HepG2 (cell line): ENCODE data around the gene PPM1H. TPM values are rescaled to one million over a fixed set of nuclear protein-coding genes. Genes with fewer than 3 reads are reported as not detected.

Experiments
- CCDC6 ChIP-seq: sonication (generic); formaldehyde crosslinking; IDR thresholded peaks from 2 replicates; pipeline ENCODE4 v1.8.1; 2022; ENCODE audit warnings: mild to moderate bottlenecking, missing genetic modification reagents, moderate library complexity
- EED ChIP-seq: sonication (generic); formaldehyde crosslinking; IDR thresholded peaks from 2 replicates; pipeline ENCODE4 v1.5.0; 2020; ENCODE audit warnings: mild to moderate bottlenecking, missing genetic modification reagents
- FOXA3 ChIP-seq: IDR thresholded peaks from 2 replicates; pipeline ENCODE4 v1.6.1; 2016; ENCODE audit warnings: missing genetic modification reagents, missing compliant biosample characterization
- HDAC2 ChIP-seq: sonication (generic); formaldehyde crosslinking; IDR thresholded peaks from 2 replicates; pipeline ENCODE4 v1.4.0; 2020; ENCODE audit warnings: missing genetic modification reagents
- NCOA5 ChIP-seq: sonication (generic); formaldehyde crosslinking; IDR thresholded peaks from 2 replicates; pipeline ENCODE4 v1.4.0; 2020; ENCODE audit warnings: missing genetic modification reagents
- NFE2L1 ChIP-seq: sonication (generic); formaldehyde crosslinking; IDR thresholded peaks from 2 replicates; pipeline ENCODE4 v1.4.0; 2020; ENCODE audit warnings: missing genetic modification reagents, mild to moderate bottlenecking, borderline replicate concordance
- NR2C2 ChIP-seq: sonication (generic); formaldehyde crosslinking; IDR thresholded peaks from 2 replicates; pipeline ENCODE4 v1.4.0; 2020; ENCODE audit warnings: missing genetic modification reagents, mild to moderate bottlenecking, moderate library complexity, borderline replicate concordance
- SCMH1 ChIP-seq: sonication (generic); formaldehyde crosslinking; IDR thresholded peaks from 2 replicates; pipeline ENCODE4 v1.9.0; 2021; ENCODE audit warnings: missing genetic modification reagents, mild to moderate bottlenecking, borderline replicate concordance
- SRSF9 ChIP-seq: fragments of 200-400 bp; formaldehyde crosslinking; IDR thresholded peaks from 2 replicates; pipeline ENCODE4 v1.6.1; 2018; ENCODE audit warnings: borderline replicate concordance, mild to moderate bottlenecking, low read depth, low read length; ENCODE audit not compliant: insufficient read depth, poor library complexity, severe bottlenecking
- THYN1 ChIP-seq: sonication (generic); formaldehyde crosslinking; IDR thresholded peaks from 2 replicates; pipeline ENCODE4 v1.8.1; 2023; ENCODE audit warnings: low read depth, mild to moderate bottlenecking, moderate library complexity, missing genetic modification reagents, borderline replicate concordance
- ZFP37 ChIP-seq: sonication (generic); formaldehyde crosslinking; IDR thresholded peaks from 2 replicates; pipeline ENCODE4 v1.4.0; 2020; ENCODE audit warnings: missing genetic modification reagents, borderline replicate concordance
- ZNF296 ChIP-seq: sonication (generic); formaldehyde crosslinking; conservative IDR thresholded peaks from 2 replicates; pipeline ENCODE4 v1.5.0; 2020; ENCODE audit warnings: mild to moderate bottlenecking, missing genetic modification reagents
- ZNF484 ChIP-seq: sonication (generic); formaldehyde crosslinking; IDR thresholded peaks from 2 replicates; pipeline ENCODE4 v1.5.1; 2020; ENCODE audit warnings: mild to moderate bottlenecking, low read depth, missing genetic modification reagents, borderline replicate concordance
- polyA plus RNA-seq, 8 experiments: library from polyadenylated mRNA; depleted of rRNA in 3 of 8; stranded (reverse) in 7 of 8; unstranded in 1 of 8; fragments of >200 nt; fragmentation: Illumina TruSeq in 4 of 8; extraction: Trizol in 4 of 8; gene quantifications; 2 replicates each; pipeline versions ENCODE4 v1.2.1 to v1.2.3, GENCODE V29; 2011 to 2016; ENCODE audit warnings: low read depth in 4 of 8, missing spikeins in 1 of 8, mixed read lengths in 1 of 8; ENCODE audit not compliant: insufficient read depth in 1 of 8
- total RNA-seq, 5 experiments: library from RNA; depleted of rRNA; stranded (reverse); fragments of >200 nt; fragmentation: Illumina TruSeq; extraction: Trizol; gene quantifications; 2 replicates each; pipeline ENCODE4 v1.2.3, GENCODE V29; 2016; ENCODE audit warnings: low read depth in 1 of 5
- TF ChIP-seq, protein P1 (sequence below): sonication (generic); formaldehyde crosslinking; IDR thresholded peaks from 2 replicates; pipeline ENCODE4 v1.4.0; 2020; ENCODE audit warnings: missing genetic modification reagents
- TF ChIP-seq, protein P2 (sequence below): IDR thresholded peaks from 2 replicates; pipeline ENCODE4 v1.6.1; 2016; ENCODE audit warnings: missing compliant biosample characterization, missing genetic modification reagents, borderline replicate concordance
- TF ChIP-seq, protein P3 (sequence below), 2 experiments: fragments of 450-650 bp in 1 of 2; sonication (generic) in 1 of 2; formaldehyde crosslinking in 1 of 2; IDR thresholded peaks; 2 replicates each; pipeline versions ENCODE4 v1.6.1 to v1.8.0; 2016 to 2022; ENCODE audit warnings: antibody characterized with exemption in 1 of 2, mild to moderate bottlenecking in 1 of 2, missing genetic modification reagents in 1 of 2

Gene PPM1H
- total and polyA plus RNA-seq, 2 of the 13 experiments (the other 11 are each of a cell fraction or from before 2014, with no cell fraction given), result 29.1 to 38.1 TPM

DNA sequence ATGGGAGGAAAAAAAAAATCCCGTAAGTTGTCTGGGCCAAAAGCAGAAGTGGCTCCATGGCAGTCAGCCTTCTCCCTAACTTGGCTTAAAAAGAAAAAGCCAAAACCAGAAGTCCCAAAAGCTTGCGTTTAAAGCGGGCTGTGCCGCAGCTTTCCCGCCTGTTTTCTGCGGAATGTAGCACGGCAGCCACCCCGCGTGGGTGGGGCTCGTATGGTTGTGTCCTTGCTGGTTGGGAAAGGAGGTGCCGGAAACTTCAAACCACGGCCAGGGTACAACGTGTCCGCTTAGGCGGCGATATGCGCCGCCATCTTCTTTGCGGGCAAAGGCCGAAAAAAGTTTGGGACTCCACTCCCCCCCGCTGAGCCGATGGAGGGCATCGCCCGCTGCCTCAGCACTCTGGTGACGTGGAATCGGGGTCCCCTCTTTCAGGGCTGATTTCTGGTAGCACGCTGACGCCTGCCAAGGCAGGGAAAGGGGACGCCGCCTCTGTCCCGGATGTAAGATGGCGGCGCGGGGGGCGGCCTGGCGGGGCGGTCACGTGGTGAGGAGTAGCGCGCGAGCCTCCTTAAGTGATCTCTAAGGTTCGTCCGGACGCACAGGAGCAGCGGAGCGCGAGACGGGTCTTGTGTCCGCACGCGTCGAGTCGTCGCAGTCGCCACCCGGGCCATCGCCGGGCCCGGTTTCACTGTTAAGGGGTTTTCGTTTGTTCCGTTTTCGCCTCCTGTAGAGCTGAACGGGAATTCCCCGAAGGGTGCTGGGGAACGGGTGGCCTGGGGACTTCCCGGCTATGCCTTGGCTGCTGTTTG lies 332.5 kb downstream of the PPM1H start (continued):
- TF ChIP-seq EED (CRISPR knock-in tag), result 0 out of 2 replicates have a peak, but pooled peaks have one; percentile 14
- TF ChIP-seq, protein P1, sequence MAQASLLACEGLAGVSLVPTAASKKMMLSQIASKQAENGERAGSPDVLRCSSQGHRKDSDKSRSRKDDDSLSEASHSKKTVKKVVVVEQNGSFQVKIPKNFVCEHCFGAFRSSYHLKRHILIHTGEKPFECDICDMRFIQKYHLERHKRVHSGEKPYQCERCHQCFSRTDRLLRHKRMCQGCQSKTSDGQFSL (CRISPR knock-in tag), result 0 out of 2 replicates have a peak, but pooled peaks have one; percentile 30
- no peak for TF ChIP-seq FOXA3
- no peak for TF ChIP-seq ZNF296 (CRISPR knock-in tag)
- TF ChIP-seq SCMH1 (CRISPR knock-in tag), result no peak
- no peak for TF ChIP-seq THYN1 (CRISPR knock-in tag)
- no peak for TF ChIP-seq NR2C2
- TF ChIP-seq ZNF484, result no peak
- TF ChIP-seq ZFP37 (CRISPR knock-in tag), result no peak
- TF ChIP-seq SRSF9, result no peak
- TF ChIP-seq, protein P2, sequence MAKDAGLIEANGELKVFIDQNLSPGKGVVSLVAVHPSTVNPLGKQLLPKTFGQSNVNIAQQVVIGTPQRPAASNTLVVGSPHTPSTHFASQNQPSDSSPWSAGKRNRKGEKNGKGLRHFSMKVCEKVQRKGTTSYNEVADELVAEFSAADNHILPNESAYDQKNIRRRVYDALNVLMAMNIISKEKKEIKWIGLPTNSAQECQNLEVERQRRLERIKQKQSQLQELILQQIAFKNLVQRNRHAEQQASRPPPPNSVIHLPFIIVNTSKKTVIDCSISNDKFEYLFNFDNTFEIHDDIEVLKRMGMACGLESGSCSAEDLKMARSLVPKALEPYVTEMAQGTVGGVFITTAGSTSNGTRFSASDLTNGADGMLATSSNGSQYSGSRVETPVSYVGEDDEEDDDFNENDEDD (CRISPR knock-in tag), result peak; percentile 92
- TF ChIP-seq, protein P3, sequence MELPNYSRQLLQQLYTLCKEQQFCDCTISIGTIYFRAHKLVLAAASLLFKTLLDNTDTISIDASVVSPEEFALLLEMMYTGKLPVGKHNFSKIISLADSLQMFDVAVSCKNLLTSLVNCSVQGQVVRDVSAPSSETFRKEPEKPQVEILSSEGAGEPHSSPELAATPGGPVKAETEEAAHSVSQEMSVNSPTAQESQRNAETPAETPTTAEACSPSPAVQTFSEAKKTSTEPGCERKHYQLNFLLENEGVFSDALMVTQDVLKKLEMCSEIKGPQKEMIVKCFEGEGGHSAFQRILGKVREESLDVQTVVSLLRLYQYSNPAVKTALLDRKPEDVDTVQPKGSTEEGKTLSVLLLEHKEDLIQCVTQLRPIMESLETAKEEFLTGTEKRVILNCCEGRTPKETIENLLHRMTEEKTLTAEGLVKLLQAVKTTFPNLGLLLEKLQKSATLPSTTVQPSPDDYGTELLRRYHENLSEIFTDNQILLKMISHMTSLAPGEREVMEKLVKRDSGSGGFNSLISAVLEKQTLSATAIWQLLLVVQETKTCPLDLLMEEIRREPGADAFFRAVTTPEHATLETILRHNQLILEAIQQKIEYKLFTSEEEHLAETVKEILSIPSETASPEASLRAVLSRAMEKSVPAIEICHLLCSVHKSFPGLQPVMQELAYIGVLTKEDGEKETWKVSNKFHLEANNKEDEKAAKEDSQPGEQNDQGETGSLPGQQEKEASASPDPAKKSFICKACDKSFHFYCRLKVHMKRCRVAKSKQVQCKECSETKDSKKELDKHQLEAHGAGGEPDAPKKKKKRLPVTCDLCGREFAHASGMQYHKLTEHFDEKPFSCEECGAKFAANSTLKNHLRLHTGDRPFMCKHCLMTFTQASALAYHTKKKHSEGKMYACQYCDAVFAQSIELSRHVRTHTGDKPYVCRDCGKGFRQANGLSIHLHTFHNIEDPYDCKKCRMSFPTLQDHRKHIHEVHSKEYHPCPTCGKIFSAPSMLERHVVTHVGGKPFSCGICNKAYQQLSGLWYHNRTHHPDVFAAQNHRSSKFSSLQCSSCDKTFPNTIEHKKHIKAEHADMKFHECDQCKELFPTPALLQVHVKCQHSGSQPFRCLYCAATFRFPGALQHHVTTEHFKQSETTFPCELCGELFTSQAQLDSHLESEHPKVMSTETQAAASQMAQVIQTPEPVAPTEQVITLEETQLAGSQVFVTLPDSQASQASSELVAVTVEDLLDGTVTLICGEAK (IDR thresholded peaks at IDR 0.05), result no peak
- TF ChIP-seq, protein P3 (CRISPR knock-in tag; IDR thresholded peaks at IDR 0.05), result peak; percentile 56; the same call in 1 of the 2 replicates
- TF ChIP-seq CCDC6, result peak; percentile 56; the same call in 1 of the 2 replicates
- peak; percentile 60; the same call in 1 of the 2 replicates for TF ChIP-seq NFE2L1
- TF ChIP-seq HDAC2, result peak; percentile 50
- TF ChIP-seq NCOA5 (CRISPR knock-in tag), result no peak
- TF ChIP-seq, all 625 proteins: peak for 311
